Measurements from ENCODE around the gene CXCL10.

The CXCL10 gene

GRCh38 chr4:75980576-75980975, 42.7 kb downstream of the CXCL10 start:
- Histone ChIP-seq H3K27me3 (replicated peaks; ENCODE audit: control insufficient read depth, insufficient read depth, low read length) (no peaks in the 10 kb centered on the region), H3K36me3 (ENCODE audit: control insufficient read depth, insufficient read depth, low read length) (peaks cover 9% of the 10 kb centered on the region), H3K4me3 (replicated peaks; ENCODE audit: low read depth, low read length) (no peak overlapping the region)
- DNase-seq (ENCODE audit: extremely low read depth, insufficient read length): no peak
- TF ChIP-seq CTCF (IDR thresholded peaks at IDR 0.05; ENCODE audit: insufficient read depth, low read length, poor library complexity, severe bottlenecking): no peak

- peaks cover 10% of the 10 kb centered on the region for H3K36me3 ChIP-seq (ENCODE audit: control insufficient read depth, insufficient read depth, low read length)
- no peak for DNase-seq (ENCODE audit: extremely low read depth, insufficient read length)
Observed at GRCh38 chr4:75976177-75976576, 47.1 kb downstream of the CXCL10 start.

GRCh38 chr4:75973766-75974165, 49.5 kb downstream of the CXCL10 start:
- Histone ChIP-seq H3K4me3 (replicated peaks; ENCODE audit: low read depth, low read length) (no peak overlapping the region), H3K36me3 (ENCODE audit: control insufficient read depth, insufficient read depth, low read length) (peaks cover 5% of the 10 kb centered on the region), H3K27me3 (replicated peaks; ENCODE audit: control insufficient read depth, insufficient read depth, low read length) (no peaks in the 10 kb centered on the region)
- no peak for DNase-seq (ENCODE audit: extremely low read depth, insufficient read length)
- no peak for TF ChIP-seq CTCF (IDR thresholded peaks at IDR 0.05; ENCODE audit: insufficient read depth, low read length, poor library complexity, severe bottlenecking)

More at GRCh38 chr4:75976177-75976576, 47.1 kb downstream of the CXCL10 start:
- H3K4me3 ChIP-seq (replicated peaks; ENCODE audit: low read depth, low read length): no peak overlapping the region
- H3K27me3 ChIP-seq (replicated peaks; ENCODE audit: control insufficient read depth, insufficient read depth, low read length): no peaks in the 10 kb centered on the region
- no peak for TF ChIP-seq CTCF (IDR thresholded peaks at IDR 0.05; ENCODE audit: insufficient read depth, low read length, poor library complexity, severe bottlenecking)
